A673 (cell line): ENCODE measurements around the gene CD244.
"Not testable (repeated sequence)": the region's sequence is repeated elsewhere in the genome, so short reads cannot be mapped to it uniquely, and the experiment has no call there.

ENCODE experiments used
- EZH2 ChIP-seq: fragments of 200-600 bp; sonication (generic); IDR thresholded peaks from 2 replicates; pipeline ENCODE4 v1.6.1; 2017; ENCODE audit warnings: borderline replicate concordance, low read depth, mild to moderate bottlenecking, mixed read lengths, antibody characterized with exemption, low read length; ENCODE audit not compliant: poor library complexity, severe bottlenecking
- TF ChIP-seq, protein P1 (sequence below): fragments of 300-800, 200-600 bp; sonication (generic); conservative IDR thresholded peaks from 2 replicates; pipeline ENCODE4 v1.5.1; 2017; ENCODE audit warnings: low read depth, mild to moderate bottlenecking, antibody characterized with exemption, low read length, moderate library complexity, mixed read lengths

DNA sequence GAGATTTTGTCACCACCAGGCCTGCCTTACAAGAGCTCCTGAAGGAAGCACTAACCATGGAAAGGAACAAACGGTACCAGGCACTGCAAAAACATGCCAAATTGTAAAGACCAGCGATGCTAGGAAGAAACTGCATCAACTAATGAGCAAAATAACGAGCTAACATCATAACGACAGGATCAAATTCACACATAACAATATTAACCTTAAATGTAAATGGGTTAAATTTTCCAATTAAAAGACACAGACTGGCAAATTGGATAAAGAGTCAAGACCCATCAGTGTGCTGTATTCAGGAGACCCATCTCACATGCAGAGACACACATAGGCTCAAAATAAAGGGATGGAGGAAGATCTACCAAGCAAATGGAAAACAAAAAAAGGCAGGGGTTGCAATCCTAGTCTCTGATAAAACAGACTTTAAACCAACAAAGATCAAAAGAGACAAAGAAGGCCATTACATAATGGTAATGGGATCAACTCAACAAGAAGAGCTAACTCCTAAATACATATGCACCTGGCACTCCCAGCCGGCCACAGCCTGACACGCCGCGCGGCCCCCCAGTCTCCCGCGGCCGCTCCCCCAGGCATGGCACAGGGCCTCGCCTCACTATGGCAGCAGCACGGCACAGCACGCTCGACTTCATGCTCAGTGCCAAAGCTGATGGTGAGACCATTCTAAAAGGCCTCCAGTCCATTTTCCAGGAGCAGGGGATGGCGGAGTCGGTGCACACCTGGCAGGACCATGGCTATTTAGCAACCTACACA is 31.9 kb upstream of the CD244 start:
- TF ChIP-seq, protein P1, sequence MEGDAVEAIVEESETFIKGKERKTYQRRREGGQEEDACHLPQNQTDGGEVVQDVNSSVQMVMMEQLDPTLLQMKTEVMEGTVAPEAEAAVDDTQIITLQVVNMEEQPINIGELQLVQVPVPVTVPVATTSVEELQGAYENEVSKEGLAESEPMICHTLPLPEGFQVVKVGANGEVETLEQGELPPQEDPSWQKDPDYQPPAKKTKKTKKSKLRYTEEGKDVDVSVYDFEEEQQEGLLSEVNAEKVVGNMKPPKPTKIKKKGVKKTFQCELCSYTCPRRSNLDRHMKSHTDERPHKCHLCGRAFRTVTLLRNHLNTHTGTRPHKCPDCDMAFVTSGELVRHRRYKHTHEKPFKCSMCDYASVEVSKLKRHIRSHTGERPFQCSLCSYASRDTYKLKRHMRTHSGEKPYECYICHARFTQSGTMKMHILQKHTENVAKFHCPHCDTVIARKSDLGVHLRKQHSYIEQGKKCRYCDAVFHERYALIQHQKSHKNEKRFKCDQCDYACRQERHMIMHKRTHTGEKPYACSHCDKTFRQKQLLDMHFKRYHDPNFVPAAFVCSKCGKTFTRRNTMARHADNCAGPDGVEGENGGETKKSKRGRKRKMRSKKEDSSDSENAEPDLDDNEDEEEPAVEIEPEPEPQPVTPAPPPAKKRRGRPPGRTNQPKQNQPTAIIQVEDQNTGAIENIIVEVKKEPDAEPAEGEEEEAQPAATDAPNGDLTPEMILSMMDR: not testable (repeated sequence)
- TF ChIP-seq EZH2: not testable (repeated sequence)
